NCI-H460 (cell line): Measurements from ENCODE around the gene ANKS1A. TPM values are rescaled to one million over a fixed set of nuclear protein-coding genes. Genes with fewer than 3 reads are reported as not detected.

Experiments
- DNase-seq: peaks from one replicate; pipeline ENCODE4 v3.0.0-alpha.2; 2016; ENCODE audit warnings: low read depth; ENCODE audit errors: extremely low read depth
- total RNA-seq: library from RNA; depleted of rRNA; stranded (reverse); fragments of >200 nt; shearing (Covaris generic); gene quantifications from 2 replicates; pipeline ENCODE4 v1.2.3, GENCODE V29; 2014

Gene ANKS1A
- total RNA-seq, 1 experiment from 2014 or later, result 6.0 TPM

DNA sequence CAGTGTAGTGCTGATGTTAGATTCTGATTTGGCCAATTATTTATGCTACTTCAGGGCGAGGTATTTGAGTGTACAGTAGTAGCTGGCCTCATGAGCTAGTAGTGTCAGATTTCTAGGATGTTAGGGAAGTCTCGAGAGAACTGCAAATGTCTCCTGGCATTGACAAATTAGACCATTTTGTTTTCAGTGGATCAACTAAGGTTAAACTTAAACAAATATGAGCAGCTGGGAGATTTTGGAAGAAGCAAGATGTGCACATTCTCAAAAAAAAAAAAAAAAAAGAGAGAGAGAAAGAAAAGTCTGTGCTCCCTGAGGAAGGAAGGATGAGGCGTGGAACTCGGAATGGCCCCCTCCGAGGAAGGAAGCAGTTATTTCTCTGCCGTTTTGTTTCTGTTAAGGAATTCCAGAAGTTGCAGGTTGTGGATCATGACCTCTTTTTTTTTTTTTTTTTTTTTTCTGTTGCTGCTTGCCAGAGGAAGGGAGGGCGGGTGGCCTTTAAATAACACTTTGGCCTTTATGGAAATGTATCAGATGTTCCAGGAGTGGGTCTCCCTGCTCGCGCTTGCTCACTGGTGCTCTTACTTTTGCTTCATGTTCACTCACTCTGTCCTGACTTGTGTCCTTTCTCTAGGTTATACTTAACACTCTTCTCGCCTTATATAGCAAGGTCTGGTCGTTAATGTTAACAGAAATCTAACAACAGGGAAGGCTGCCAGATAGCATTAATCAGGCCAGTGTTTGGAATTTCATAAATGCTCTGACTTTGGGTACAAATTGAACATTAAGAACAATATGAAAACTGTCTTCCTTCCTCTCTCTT is 127.7 kb downstream of the ANKS1A start:
- no peak for DNase-seq

DNA sequence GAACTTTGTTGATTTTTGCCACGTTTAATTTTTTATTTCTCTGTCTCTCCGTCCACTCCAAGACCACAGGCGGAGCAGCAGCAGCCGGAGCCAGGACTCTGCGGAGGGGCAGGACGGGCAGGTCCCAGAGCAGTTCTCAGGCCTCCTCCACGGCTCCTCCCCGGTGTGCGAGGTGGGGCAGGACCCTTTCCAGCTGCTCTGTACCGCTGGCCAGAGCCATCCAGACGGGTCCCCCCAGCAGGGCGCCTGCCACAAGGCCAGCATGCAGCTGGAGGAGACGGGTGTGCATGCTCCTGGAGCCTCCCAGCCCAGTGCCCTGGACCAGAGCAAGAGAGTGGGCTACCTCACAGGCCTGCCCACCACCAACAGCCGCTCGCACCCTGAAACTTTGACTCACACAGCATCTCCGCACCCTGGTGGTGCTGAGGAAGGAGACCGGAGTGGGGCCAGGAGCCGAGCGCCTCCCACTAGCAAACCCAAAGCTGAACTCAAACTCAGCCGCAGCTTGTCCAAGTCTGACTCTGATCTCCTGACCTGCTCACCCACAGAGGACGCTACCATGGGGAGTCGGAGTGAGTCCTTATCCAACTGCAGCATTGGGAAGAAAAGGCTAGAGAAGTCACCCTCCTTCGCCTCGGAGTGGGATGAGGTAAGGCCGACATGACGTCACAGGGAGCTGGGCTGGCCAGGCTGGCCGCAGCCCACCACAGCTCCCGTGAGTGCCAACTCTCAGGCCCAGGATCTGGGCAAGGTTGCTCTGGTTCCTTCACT is 128.5 kb downstream of the ANKS1A start:
- DNase-seq, result no peak

GRCh38 chr6:35018182-35018519 is 129.1 kb downstream of the ANKS1A start:
- DNase-seq, result no peak

DNA sequence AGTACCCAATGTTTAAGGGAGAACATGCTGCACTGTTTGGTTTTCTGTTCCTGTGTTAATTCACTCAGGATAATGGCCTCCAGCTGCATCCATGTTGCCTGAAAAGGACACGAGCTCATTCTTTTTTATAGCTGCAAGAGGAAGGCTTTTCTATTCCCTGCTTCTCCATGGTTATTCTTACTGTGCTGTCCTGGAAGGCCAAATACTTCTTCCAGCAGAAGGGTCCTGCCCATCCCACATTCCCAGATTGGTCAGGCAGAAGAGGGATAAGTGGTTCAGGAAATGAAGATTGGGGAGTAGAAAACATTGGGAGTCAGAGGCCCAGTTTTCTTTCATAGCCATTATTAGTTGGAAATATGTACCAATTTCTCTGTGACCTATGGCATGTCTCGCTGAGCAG is 129.7 kb downstream of the ANKS1A start:
- DNase-seq, result no peak

- no peak for DNase-seq
Measured at GRCh38 chr6:35019171-35019570, 130.1 kb downstream of the ANKS1A start.

GRCh38 chr6:35019831-35020230 is 130.8 kb downstream of the ANKS1A start:
- no peak for DNase-seq

DNA sequence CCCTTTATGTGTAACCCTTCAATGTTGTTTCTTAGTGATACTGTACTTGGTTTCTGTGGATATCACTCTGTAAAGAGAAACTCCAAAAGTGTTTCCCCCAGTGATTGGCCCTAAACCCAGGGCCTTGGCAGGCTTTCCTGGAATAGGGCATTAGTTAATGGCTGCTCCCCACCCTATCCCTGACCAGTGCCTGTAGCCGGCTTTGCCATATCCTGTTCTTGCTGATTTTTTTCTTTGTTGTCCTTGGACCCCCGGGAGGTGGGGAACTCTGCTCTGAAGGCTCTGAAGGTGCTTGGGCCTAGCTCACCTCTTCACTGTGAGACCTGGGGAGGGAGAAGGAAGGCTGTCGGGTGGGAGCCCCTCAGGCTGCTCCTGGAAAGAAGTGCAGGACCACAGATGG is 131.9 kb downstream of the ANKS1A start:
- no peak for DNase-seq

DNA sequence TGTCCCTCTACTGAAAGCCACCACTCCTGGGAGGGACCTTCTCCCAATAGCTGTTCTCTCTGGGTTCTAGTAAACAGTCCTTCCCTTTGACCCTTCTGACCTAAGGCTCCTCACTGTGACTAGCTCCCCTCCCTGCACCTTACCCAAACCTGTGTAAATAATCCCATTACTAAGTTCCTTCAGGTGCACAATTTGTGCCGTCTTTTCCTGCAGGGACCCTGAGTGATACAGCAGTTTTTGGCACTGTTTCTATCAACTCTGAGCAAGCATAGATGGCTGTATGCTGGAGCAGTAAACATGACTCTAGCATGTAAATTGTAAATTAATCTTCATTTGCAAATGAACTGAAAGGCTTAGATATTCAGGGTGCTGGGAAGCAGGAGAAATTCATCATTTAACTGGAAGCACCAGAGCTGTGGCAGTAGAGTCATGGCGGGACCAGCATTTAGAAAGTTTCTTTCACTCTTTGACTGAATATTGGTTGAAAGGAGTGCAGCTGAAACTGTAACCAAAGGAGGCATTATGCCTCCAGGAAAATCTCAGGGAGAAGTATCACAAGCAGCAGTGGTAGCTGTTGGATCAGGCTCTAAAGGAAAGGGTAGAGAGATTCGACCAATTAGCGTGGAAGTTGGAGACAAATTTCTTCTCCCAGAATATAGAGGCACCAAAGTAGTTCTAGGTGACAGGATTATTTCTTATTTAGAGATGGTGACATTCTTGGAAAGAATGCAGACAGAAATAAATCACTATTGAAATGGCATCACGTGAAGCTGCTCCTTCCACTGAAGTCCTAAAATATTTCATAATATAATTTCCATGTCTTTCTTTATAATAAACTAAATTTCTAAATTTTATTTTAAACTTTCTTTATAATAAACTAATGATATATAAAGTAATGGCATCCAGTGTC is 134.3 kb downstream of the ANKS1A start:
- DNase-seq, result no peak

DNA sequence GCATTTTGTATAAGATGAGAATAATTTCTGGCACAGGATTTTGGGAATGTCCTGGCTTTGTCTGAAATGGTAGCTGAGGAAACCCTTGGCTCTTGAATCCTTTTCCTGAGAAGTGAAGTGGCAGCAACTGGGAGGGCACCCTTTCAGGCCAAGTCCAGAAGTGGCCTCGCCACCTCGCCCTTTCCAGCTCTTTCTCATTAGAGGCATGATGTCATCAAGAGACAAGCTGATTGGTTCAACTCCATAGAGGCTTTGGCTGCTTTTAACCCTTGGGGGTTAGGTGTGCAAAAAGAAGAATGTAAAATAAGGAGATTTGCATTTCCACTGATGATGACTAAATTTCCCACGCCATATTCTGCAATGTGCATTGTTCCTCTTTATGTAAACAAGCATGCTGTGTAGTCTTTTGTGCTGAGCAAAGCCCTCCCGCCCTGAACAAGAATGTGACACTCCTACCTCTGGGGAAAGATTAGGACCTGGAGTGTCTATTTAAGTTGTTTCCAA is 135.5 kb downstream of the ANKS1A start:
- peak; percentile 9 for DNase-seq

DNA sequence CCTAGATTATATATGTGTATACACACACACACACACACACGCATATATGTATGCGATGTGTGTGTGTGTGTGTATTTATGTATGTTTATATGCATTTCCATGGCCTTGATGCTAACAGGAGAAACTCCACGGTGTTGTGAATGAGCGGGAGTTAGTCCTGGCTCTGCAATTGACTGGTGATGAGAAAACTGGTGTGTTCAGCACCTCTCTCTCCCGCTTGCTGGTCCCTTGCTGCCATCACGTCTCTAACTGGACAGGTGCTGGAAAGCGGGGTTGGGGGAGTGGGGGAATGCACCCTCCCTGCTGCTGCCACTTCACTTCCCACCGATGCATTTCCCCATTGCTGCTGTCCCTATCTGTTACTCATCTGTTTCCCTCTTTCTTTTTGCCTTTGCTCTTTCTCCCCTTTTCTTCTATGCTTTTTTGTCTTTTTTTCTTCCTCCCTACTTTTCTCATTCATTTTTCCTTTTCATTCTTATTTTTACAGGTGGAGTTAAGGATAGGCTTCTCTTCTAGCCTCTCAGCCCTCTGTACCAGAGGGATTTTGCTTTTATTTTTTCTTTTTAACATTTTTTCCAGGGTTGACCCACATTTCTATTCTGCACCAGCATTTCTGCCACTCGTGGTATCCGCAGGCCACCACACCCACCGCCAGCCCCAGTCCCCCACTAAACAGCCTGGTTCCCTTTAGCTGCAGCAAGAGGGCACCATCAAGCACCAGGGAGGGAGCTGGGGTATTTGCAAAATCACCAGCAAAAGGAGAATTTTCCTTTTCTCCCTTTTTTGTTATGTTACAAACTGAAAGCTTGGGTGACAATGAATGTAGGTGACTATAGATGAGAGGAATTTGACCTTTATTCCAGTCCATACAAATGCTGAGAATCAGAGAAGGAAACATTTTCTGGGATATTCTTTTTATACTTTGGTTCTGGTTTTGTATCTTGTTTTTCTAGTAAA is 136.5 kb downstream of the ANKS1A start:
- DNase-seq, result no peak

GRCh38 chr6:35026434-35027222 is 137.6 kb downstream of the ANKS1A start:
- DNase-seq, result no peak

- DNase-seq, result no peak
Measured at GRCh38 chr6:35027807-35028206, 138.8 kb downstream of the ANKS1A start.

- no peak for DNase-seq
Measured at GRCh38 chr6:35028781-35029769, 140.0 kb downstream of the ANKS1A start.

- DNase-seq, result no peak
Measured at GRCh38 chr6:35030099-35030498, 141.0 kb downstream of the ANKS1A start.

DNA sequence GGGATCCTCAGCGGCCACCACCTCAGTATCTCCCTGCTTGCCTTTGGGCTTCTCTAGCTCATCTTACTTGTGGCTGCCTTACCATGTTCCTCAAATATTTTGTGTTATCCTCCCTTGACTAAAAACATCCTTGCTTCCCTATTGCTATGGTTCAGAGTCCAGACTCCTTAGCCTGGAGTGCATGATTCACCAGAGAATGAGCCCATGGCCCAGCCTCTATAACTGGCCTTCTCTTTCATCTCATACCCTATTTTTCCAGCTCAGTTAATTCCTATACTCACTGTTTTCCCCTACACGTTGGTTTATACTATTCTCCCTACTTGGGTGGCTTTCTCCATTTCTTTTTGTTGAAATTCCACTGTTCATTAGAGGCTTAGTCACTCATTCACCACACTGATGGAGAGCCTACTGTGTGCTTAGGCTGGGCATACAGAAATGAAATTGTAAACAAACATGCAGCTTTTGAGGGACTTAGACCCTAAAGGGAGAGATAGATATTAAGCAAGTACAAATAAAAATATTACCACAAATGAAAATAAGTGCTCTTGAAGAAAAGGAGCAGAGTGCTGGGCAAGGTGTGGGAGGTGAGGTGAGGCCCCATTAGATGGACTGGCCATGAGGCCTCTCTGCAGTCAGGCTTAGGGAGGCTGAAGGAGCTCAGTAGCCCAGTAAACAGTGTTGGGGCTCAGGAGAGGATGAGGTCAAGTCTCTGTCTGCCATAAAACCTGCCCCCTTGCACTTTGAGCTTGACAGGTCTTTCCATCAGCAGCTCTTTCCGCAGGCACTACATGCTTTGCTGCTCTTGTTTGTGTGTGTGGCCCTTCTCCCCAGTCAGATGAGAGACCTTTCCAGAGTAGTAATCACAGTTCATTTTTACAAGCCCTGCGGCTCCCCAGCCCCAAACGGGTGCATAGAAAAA is 142.8 kb downstream of the ANKS1A start:
- no peak for DNase-seq

DNA sequence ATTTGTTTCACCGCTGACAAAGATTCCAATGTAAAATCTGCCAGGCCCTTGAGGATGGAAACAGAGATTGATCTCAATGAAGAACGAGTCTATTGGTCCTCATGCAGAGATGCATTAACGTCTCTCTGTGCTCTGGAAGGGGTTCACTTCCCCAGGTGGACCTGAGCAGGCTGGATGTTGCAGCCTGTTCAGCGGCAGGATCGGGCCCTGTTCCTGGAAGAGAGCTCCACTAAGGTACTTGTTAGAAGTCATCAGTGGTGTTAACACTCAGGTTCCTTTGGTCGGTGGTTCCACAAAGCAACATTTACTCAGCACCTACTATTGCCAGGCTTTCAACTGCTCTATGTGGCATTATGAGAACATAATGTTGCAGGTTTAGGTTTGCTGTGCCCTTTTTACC is 144.6 kb downstream of the ANKS1A start:
- DNase-seq, result no peak
